HG03097 (cell line): ENCODE measurements around the gene RO60.
"Not testable (repeated sequence)": the region's sequence is repeated elsewhere in the genome, so short reads cannot be mapped to it uniquely, and the experiment has no call there.

Experiments
- ATAC-seq: cut with Tn5 transposase; IDR thresholded peaks from one replicate; pipeline ENCODE4 v1.9.1; 2021; ENCODE audit not compliant: unreplicated experiment, low FRiP score

The RO60 gene

DNA sequence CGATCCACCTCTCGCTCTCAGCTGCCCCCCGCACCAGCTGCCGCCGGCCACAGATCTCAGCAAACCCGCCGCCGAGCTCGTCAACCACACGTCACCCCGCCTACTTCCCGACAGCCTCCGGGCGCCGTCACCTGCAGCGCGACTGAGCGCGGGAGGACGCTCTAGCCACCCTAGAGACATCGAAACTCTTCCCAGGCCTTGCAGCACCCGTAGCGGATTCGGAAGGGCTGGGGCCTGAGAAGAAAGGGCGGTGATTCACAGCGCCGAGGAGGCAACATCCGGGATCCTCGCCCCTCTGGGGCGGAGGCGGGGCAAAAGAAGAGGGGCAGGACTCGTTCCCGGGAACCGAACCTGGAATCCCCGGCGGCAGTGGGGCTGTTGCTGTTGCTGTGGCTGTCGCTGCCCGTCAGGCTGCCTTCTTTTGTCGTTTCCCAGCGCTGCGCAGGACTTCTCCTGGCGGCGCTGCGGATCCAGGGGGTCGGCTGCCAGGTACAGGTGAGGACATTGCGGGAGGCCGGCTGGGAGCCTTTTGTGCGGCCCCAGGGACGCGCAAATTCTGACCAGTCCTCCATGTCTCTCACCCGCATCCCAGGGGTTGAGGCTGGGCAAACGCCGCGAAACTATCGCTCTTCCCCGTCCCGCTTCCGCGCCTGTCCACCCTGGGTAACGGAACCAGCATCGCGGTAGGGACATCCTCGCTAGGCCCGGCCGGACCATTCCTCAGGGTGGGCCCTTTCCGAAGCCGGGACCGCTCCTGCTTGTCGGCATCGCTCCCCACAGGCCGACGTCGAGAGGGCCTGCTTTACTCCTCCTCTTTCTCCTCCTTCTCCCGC lies at the start of gene RO60, which contains the start of gene UCHL5:
Gene RO60 (plus strand): TSS at position 331 of the 833 bp plus-strand sequence. CDS start 9,443 bp downstream, outside the sequence.
Gene UCHL5 (minus strand): TSS at position 79 of the 833 bp plus-strand sequence. CDS start 100 bp downstream, outside the sequence.
- ATAC-seq: peak; percentile 96

DNA sequence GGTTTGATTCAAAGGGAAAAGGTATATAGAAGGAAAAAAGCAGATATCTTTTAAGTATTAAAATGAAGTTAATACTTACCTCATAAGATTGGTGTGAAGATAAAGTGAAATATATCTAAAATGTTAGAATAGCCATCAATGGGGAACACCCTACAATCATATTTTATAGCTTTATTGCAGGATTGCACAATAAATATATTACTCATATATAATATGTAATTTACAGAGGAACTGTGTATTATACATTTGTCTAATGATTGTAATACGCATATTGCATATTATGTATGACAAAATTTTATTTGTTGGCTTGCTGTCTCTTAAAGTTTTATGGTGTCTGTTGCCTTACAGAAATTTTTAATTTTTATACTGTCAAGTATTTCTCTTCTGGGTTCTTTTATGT lies 48.0 kb upstream of the RO60 start:
- no peak for ATAC-seq

- no peak for ATAC-seq
Measured at GRCh38 chr1:193013005-193013404, 46.4 kb upstream of the RO60 start.

DNA sequence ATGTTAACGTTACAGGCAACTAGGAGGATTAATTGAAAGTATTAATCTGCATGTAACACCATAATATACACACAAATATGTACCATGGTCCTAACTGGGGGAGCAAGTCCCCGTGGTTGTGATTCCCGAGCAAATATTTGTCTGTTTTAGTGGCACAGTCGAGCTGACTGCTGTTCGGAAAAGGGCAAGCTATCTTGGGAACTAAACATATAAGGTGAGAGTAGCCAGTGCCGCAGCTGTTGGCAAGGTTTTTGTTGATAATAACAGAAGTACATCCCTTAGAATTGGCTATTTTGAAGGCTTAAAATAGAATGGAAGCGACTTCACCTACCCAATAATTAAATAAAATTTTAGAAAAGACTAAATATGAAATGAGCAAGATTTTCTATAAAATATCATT lies 45.7 kb upstream of the RO60 start:
- ATAC-seq: no peak

DNA sequence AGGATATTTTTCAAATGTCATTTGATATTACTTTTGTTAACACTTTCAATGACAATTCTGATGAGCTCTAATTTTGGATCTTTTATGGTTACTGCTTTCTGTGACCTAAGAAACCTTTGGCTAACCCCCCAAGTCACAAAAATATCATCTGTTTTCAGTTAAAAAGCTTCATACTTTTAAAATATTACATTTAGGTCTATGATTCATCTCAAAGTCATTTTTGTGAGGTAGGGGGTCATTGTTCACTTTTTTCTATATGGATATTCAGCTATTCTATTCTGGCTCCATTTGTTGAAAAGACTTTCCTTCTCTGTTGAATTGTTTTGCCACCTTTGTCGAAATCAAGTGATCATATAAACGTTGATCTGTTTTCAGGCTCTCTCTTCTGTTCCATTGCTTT lies 45.0 kb upstream of the RO60 start:
- ATAC-seq: no peak

DNA sequence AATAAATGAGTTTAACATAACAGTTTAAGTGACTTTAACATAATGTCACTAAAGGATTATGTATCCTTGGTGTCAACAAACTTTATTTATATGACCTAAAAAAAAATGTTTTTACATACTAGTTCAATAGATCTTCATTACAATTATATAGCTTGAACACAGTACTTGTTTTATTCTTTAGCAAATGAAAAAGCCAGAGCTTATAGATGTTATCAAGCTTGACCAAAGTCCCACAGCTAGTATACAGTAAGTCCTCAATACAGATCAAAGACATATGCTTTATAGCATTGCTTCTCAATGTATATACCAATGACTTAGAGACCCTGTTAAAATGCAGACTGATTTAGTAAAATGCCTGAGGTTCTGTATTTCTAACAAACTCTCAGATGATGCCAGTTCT lies 42.6 kb upstream of the RO60 start:
- no peak for ATAC-seq

- peak; percentile 55 for ATAC-seq
Measured at GRCh38 chr1:193019442-193020026, 39.9 kb upstream of the RO60 start.

DNA sequence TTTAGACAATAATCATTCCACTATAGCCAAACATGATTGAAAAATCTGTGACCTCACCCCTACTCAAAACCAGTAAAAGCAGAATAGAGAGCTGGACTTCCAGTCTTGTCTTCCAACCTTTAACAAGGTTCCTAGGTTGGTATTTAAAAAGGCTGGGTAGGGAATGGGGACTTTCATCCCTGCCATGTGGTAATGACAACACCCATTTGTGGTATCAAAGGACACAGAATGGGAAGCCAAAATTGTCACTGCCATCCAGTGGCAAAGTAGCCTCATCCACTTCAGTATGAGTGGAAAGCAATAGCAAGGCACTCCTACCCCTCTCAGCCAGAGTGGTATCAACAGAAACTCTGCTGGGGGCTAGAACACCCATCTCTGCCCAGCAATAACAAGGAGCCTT lies 34.2 kb upstream of the RO60 start:
- no peak for ATAC-seq

DNA sequence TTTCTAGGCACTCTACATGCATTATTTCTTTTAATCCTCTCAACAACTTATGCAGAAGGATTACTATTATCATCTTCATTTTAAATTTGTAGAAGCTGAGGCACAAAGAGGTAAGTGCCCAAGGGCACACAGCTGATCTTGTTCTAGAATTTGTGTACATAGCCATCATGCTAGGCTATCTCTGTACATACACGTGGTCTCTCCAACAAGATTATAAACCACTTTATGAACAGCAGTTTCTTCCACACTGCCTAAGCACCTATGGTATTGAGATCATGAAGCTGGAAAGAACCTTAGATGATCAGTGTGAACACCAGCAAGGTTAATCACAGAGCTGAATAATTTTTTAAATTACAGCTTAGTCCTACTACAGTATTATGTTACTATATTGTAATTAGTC lies 29.1 kb upstream of the RO60 start:
- no peak for ATAC-seq

DNA sequence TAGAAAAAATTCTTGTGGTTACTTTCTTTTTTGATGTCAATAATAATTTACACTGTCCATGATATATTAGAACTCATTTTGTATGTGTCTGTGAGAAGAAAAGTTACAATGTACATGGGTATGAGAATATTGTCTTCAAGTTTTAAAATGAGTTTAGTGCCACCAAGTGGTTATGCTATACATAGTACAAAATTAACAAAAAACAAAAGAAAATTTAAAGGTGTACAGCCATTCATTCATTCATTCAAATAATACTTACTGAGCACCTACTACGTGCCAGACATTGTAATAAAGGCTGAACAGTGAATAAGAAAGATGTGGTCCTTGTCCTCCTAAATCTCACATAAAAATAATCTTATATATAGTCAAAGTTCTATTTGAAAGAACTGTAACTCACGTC lies 28.0 kb upstream of the RO60 start:
- ATAC-seq: no peak

DNA sequence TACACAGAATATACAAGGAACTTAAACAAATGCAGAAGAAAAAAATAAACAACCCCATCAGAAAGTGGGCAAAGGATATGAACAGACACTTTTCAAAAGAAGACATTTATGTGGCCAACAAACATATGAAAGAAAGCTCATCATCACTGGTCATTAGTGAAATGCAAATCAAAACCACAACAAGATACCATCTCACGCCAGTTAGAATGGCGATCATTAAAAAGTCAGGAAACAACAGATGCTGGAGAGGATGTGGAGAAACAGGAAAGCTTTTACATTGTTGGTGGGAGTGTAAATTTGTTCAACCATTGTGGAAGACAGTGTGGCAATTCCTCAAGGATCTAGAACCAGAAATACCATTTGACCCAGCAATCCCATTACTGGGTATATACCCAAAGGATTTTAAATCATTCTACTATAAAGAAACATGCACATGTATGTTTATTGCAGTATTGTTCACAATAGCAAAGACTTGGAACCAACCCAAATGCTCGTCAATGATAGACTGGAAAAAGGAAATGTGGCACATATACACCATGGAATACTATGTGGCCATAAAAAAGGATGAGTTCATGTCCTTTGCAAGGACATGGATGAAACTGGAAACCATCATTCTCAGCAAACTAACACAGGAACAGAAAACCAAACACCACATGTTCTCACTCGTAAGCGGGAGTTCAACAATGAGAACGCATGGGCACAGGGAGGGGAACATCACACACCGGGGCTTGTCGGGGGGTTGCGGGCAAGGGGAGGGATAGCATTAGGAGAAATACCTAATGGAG lies 26.6 kb upstream of the RO60 start:
- ATAC-seq: not testable (repeated sequence)

DNA sequence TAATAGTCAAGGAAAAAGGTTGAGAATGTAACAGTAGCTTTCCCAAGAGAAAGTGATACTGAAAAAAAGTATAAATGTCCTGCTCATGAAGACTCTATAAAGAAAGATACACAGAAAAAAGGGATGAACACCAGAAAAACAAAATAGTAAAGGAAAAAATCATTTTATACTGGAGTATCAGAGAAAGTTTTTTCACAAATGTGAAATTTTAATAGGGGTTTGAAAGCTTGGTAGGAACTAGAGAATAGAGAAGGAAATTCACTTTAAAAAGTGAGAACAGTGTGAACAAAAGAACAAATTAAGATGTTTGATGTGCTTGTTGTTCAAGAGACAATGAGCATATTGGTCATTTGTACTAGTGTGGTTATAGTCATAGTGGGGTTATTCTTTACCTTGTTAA lies 25.8 kb upstream of the RO60 start:
- ATAC-seq: no peak

DNA sequence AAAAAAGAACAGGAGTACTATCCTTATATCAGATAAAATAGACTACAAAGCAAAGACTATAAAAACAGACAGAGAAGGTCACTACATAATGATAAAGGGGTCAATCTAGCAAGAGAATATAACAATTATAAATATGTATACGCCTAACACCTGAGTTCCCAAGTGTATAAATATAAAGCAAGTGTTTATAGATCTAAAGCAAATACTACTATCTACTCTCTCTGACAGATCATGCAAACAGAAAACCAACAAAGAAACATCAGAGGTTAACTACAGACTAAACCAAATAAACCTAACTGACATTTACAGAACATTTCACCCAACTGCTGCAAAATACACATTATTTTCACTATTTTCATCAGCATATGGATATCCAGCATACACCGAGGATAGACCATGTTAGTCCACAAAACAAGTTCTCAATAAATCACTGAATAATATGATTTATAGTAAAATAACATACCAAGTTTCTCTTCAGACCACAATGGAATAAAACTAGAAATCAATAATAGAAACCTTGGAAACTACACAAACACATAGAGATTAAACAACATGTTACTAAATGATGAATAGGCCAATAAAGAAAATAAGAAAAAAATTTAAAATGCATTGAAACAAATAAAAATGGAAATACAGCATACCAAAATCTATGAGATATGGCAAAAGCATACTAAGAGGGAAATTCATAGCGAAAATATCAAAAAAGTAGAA lies 22.9 kb upstream of the RO60 start:
- ATAC-seq: no peak

DNA sequence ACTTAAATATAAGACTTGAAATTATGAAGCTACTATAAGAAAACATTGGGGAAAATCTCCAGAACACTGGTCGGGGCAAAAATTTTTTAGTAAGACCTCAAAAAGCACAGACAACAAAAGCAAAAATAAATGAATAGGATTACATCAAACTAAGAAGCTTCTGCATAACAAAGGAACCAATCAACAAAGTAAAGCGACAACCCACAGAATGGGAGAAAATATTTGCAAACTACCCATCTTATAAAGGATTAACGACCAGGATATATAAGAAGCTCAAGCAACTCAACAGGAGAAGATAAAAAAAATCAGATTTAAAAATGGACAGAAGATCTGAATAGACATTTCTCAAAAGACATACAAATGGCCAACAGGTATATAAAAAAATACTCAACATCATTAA lies 19.4 kb upstream of the RO60 start:
- ATAC-seq: no peak

DNA sequence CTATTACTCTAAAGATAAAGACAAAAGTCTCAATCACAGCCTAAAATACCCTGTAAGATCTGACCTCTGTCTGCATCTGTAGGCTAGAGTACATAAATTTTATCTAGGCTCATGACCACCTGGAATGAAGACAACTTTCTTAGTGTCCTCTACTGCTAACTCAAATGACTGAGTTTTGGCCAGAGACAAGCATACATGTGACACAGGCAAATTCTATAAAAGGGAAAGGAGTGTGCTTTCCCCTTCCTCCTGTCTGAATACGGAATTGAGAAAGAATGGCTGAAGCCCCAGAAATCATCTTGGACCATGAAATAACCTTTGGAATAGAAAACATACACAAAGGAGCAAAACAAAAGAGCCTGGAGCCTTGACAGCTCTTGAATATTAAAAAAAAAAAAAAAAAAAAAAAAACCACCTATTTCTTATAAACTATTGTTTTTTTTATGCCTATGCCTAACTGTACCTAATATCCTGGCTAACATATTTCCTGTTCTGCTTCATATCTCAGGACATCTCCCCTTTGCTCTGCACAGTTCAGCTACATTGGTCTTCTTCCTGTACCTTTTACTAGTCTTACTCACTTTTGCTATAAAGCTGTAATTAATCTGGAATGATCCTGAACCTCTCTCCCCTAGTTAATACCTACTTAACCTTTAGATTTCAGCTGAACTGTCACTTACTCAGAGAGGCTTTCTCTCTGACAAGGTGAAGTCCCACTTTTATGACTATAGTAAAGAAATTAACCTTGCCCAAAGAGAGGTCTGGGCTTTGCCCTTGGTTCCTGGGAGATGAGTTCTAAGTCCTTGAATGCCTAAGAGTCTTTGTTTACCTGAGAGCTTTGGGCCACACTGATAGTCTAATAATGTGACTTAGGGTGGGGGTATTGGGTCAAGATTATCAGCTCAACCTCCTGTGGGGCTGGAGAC lies 16.4 kb upstream of the RO60 start:
- no peak for ATAC-seq

DNA sequence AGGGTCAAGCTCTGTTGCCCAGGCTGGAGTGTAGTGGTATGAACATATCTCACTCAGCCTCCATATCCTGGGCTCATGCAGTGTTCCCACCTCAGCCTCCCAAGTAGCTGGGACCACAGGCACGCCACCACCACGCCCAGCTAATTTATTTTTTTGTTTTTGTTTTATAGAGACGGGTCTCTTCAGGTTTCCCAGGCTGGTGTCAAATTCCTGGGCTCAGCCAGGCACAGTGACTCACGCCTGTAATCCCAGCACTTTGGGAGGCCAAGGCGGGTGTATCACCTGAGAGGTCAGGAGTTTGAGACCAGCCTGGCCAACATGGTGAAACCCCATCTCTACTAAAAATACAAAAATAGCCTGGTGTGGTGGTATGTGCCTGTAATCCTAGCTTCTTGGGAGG lies 10.5 kb upstream of the RO60 start:
- not testable (repeated sequence) for ATAC-seq

- no peak for ATAC-seq
Measured at GRCh38 chr1:193054169-193054675, 5.2 kb upstream of the RO60 start.

- peak; percentile 35 for ATAC-seq
Measured at GRCh38 chr1:193058529-193059281, 707 bp upstream of the RO60 start.

DNA sequence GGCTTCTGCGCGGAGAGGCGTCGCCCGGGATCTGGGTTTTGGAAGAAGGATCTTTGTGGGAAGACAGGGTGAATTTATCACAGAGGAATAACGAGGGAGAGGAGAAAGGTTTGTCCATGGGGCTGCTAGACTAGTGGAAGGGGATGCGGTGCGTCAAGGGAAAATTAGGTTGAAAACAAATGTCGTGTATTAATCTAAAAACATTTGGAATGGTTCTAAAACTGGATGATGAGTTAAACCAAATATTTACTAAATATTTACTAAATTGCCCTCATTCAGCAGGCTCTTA lies 647 bp downstream of the RO60 start:
- no peak for ATAC-seq
